GM19240 (cell line): Measurements from ENCODE around the gene ANKRD1.
"Not testable (repeated sequence)": the region's sequence is repeated elsewhere in the genome, so short reads cannot be mapped to it uniquely, and the experiment has no call there.

Experiments used
- DNase-seq: peaks from one replicate; pipeline ENCODE4 v3.0.0; 2011; ENCODE audit warnings: low spot score; ENCODE audit not compliant: insufficient read length

Gene ANKRD1

GRCh38 chr10:90920986-90921666 lies at the start of gene ANKRD1:
Gene ANKRD1, minus strand, starts transcription at chr10:90921087. Its CDS starts 60 bp downstream, at chr10:90921027.
- no peak for DNase-seq

- no peak for DNase-seq
Measured at GRCh38 chr10:90969947-90970673, 49.2 kb upstream of the ANKRD1 start.

GRCh38 chr10:90969121-90969534 lies 48.2 kb upstream of the ANKRD1 start:
- DNase-seq, result no peak

- no peak for DNase-seq
Measured at GRCh38 chr10:90968328-90969081, 47.6 kb upstream of the ANKRD1 start.

- no peak for DNase-seq
Measured at GRCh38 chr10:90967865-90968264, 47.0 kb upstream of the ANKRD1 start.

GRCh38 chr10:90966146-90966545 lies 45.3 kb upstream of the ANKRD1 start:
- DNase-seq, result no peak

- no peak for DNase-seq
Measured at GRCh38 chr10:90965720-90966119, 44.8 kb upstream of the ANKRD1 start.

GRCh38 chr10:90964781-90965465 lies 44.0 kb upstream of the ANKRD1 start:
- DNase-seq, result no peak

- DNase-seq, result no peak
Measured at GRCh38 chr10:90963331-90963730, 42.4 kb upstream of the ANKRD1 start.

- DNase-seq, result no peak
Measured at GRCh38 chr10:90960355-90960814, 39.5 kb upstream of the ANKRD1 start.

GRCh38 chr10:90959826-90960225 lies 38.9 kb upstream of the ANKRD1 start:
- DNase-seq, result no peak

- no peak for DNase-seq
Measured at GRCh38 chr10:90958781-90959180, 37.9 kb upstream of the ANKRD1 start.

GRCh38 chr10:90947030-90947960 lies 26.4 kb upstream of the ANKRD1 start:
- no peak for DNase-seq

- DNase-seq, result no peak
Measured at GRCh38 chr10:90945491-90946070, 24.7 kb upstream of the ANKRD1 start.

- DNase-seq, result no peak
Measured at GRCh38 chr10:90944749-90945148, 23.9 kb upstream of the ANKRD1 start.

- not testable (repeated sequence) for DNase-seq
Measured at GRCh38 chr10:90942980-90943379, 22.1 kb upstream of the ANKRD1 start.

- DNase-seq, result no peak
Measured at GRCh38 chr10:90939648-90940047, 18.8 kb upstream of the ANKRD1 start.

- no peak for DNase-seq
Measured at GRCh38 chr10:90939116-90939515, 18.2 kb upstream of the ANKRD1 start.

- DNase-seq, result no peak
Measured at GRCh38 chr10:90937645-90938258, 16.9 kb upstream of the ANKRD1 start.

GRCh38 chr10:90936276-90936659 lies 15.4 kb upstream of the ANKRD1 start:
- DNase-seq, result no peak
